Activated CD8-positive, alpha-beta T cell treated with anti-CD3 and anti-CD28 coated beads for 36 hours (primary cell): Measurements from ENCODE around the gene ADM2. TPM values are rescaled to one million over a fixed set of nuclear protein-coding genes. Genes with fewer than 3 reads are reported as not detected.
"Not testable (repeated sequence)": the region's sequence is repeated elsewhere in the genome, so short reads cannot be mapped to it uniquely, and the experiment has no call there.

ENCODE experiments used
- ATAC-seq: fragments of 200-7000 bp; cut with Tn5 transposase; one replicate; pipeline ENCODE4 v1.10.0; 2021; ENCODE audit warnings: mild to moderate bottlenecking, moderate library complexity
- CTCF ChIA-PET: fragments of 350-600 bp; sonication (Branson Sonifier 250); formaldehyde crosslinking; loops from one replicate; lab custom pipeline; 2021; ENCODE audit warnings: antibody characterized with exemption; lab: Charles Lee
- POLR2A ChIA-PET: fragments of 350-600 bp; sonication (Branson Sonifier 250); formaldehyde crosslinking; loops from one replicate; lab custom pipeline; 2021; ENCODE audit warnings: antibody characterized with exemption; lab: Charles Lee
- DNase-seq: peaks from one replicate; pipeline ENCODE4 v3.0.0-alpha.2; 2020
- H3K27ac Mint-ChIP-seq: one replicate; pipeline ENCODE4 v1.8.0; 2021; ENCODE audit warnings: mild to moderate bottlenecking, mixed read lengths
- H3K27me3 Mint-ChIP-seq: one replicate; pipeline ENCODE4 v1.8.0; 2021; ENCODE audit warnings: mixed read lengths
- H3K36me3 Mint-ChIP-seq: one replicate; pipeline ENCODE4 v1.8.0; 2021; ENCODE audit warnings: low read depth, mixed read lengths
- H3K4me1 Mint-ChIP-seq: one replicate; pipeline ENCODE4 v1.8.0; 2021; ENCODE audit warnings: low read depth, mixed read lengths
- H3K4me3 Mint-ChIP-seq: one replicate; pipeline ENCODE4 v1.8.0; 2021; ENCODE audit warnings: mild to moderate bottlenecking, moderate library complexity, mixed read lengths
- H3K9me3 Mint-ChIP-seq: one replicate; pipeline ENCODE4 v1.8.0; 2021; ENCODE audit warnings: mixed read lengths
- CTCF ChIP-seq: fragments of 200-600 bp; IDR thresholded peaks from one replicate; pipeline ENCODE4 v1.8.0; 2022; ENCODE audit warnings: antibody characterized with exemption, mild to moderate bottlenecking
- intact Hi-C: fragments of 100-400 bp; cut with micrococcal nuclease; formaldehyde crosslinking; loops from one replicate; pipeline ENCODE4 v1.10.0; 2022
- total RNA-seq, 2 experiments: library from RNA; stranded (reverse); gene quantifications; one replicate each; pipeline ENCODE4 v1.2.3, GENCODE V29; 2021

The ADM2 gene
- total RNA-seq, 2 experiments from 2014 or later, result 5.5 to 6.8 TPM

- ATAC-seq (peak; percentile 51), DNase-seq (peak; percentile 93)
- H3K27ac Mint-ChIP-seq, result peak overlapping the region; percentile 98
- peak overlapping the region; percentile 89 for H3K4me3 Mint-ChIP-seq
- peaks cover 20% of the 10 kb centered on the region for H3K36me3 Mint-ChIP-seq
- TF ChIP-seq CTCF, result no peak
- H3K9me3 Mint-ChIP-seq, result no peaks in the 10 kb centered on the region
- POLR2A ChIA-PET, result interaction anchor here (0.6 to 2.9 kb wide), 10 partner anchors 9 to 91 kb away, joined by 3 to 20 read pairs (median 6); partner anchors contain the start of genes KLHDC7B, LMF2 and NCAPH2
- CTCF ChIA-PET, result interaction anchor here (1.3 to 1.7 kb wide), 2 partner anchors 17 to 90 kb away, joined by 6 to 7 read pairs; no protein-coding TSS in a partner anchor
- intact Hi-C loops, result no loop called here
- H3K4me1 Mint-ChIP-seq, result peaks cover 36% of the 10 kb centered on the region
- H3K27me3 Mint-ChIP-seq, result no peaks in the 10 kb centered on the region
Observed at GRCh38 chr22:50530877-50531545, 49.7 kb downstream of the ADM2 start.

- ATAC-seq, result peak; percentile 38
- H3K27me3 Mint-ChIP-seq, result no peaks in the 10 kb centered on the region
- TF ChIP-seq CTCF, result no peak
- intact Hi-C loops, result no loop called here
- H3K27ac Mint-ChIP-seq, result peak overlapping the region; percentile 98
- H3K4me3 Mint-ChIP-seq, result peak overlapping the region; percentile 89
- no peaks in the 10 kb centered on the region for H3K9me3 Mint-ChIP-seq
- DNase-seq, result peak; percentile 85
- ChIA-PET POLR2A (interaction anchor here (0.9 to 2.9 kb wide), 11 partner anchors 9 to 90 kb away, joined by 3 to 20 read pairs (median 5); partner anchors contain the start of genes KLHDC7B, LMF2 and NCAPH2), CTCF (interaction anchor here (1.3 to 1.7 kb wide), 2 partner anchors 16 to 90 kb away, joined by 6 to 7 read pairs; no protein-coding TSS in a partner anchor)
- H3K36me3 Mint-ChIP-seq, result peaks cover 20% of the 10 kb centered on the region
- H3K4me1 Mint-ChIP-seq, result peaks cover 36% of the 10 kb centered on the region
Observed at GRCh38 chr22:50531546-50531961, 50.2 kb downstream of the ADM2 start.

DNA sequence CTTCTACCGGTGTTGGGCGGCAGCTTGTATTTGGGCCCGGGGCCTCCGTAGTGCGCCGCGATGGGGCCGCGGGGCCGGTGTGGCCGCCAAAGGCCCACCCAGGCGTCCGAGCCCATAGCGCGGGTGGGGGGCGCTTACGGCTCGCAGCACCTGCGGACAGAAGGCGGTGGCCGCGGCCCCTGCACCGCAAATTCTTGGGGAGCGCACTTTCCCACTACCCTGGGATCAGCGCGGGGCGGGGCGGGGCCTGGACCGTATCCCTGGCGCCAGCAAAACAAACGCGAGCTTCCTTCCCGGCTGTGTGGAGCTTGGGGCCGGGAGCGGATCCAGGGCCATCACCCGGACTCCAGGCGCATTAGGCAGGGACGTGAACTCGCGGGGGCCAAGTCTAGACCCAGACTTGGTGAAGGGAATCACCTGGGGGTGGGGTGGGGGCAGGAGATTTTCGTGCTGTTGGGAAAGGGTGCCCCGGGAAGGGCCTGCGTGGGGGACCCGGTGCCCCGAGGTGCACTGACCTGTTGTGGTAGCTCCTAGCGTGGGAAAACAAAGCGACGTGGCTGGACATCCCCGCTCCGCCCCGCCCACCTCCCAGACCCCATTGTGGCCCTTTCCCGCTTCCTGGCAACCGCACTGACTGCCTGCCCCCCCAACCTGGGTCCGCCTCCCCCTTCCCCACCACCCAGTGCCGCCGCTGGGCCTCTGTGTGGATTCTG, 50.8 kb downstream of the ADM2 start:
- ChIA-PET CTCF (interaction anchor here (1.3 to 1.7 kb wide), 3 partner anchors 13 to 89 kb away, joined by 6 to 7 read pairs (median 6); partner anchors contain the start of gene KLHDC7B), POLR2A (interaction anchor here (0.9 to 2.9 kb wide), 11 partner anchors 8 to 90 kb away, joined by 3 to 20 read pairs (median 5); partner anchors contain the start of genes KLHDC7B, LMF2 and NCAPH2)
- no peak for TF ChIP-seq CTCF
- ATAC-seq, result no peak
- H3K36me3 Mint-ChIP-seq, result peaks cover 18% of the 10 kb centered on the region
- H3K4me3 Mint-ChIP-seq, result peak overlapping the region; percentile 89
- H3K27me3 Mint-ChIP-seq, result no peaks in the 10 kb centered on the region
- peaks cover 32% of the 10 kb centered on the region for H3K4me1 Mint-ChIP-seq
- peak overlapping the region; percentile 98 for H3K27ac Mint-ChIP-seq
- intact Hi-C loops, result no loop called here
- no peaks in the 10 kb centered on the region for H3K9me3 Mint-ChIP-seq
- no peak for DNase-seq

DNA sequence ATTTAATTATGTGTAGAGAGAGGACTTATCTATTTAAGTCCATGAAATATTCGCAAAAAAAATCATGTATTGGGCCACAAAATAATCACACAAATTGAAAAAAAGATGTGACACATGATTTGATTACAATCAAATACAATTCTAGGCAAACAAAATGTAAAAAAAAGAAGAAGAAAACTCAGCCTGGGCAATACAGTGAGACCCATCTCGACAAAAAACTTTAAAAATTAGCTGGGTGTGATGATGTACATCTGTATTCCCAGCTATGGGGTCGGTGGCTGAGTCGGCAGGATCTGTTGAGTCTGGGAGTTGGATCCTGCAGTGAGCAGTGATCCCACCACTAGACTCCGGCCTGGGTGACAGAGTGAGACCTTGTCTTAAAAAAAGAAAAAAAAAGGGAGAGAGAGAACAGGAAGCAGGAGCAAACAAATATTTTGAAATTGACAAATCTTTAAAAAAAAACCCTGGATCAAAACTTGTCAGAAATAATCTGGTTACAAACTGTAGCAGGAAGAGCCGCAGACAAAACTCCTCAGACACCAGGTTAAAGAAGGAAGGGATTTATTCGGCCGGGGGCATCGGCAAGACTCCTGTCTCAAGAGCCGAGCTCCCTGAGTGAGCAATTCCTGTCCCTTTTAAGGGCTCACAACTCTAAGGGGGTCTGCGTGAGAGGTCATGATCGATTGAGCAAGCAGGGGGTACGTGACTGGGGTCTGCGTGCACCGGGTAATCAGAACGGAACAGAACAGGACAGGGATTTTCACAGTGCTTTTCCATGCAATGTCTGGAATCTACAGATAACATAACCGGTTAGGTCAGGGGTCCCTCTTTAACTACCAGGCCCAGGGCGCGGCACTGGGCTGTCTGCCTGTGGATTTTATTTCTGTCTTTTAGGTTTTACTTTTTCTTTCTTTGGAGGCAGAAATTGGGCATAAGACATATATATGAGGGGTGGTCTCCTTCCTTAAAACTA, 51.8 kb downstream of the ADM2 start:
- intact Hi-C loops, result no loop called here
- H3K27me3 Mint-ChIP-seq, result no peaks in the 10 kb centered on the region
- no peaks in the 10 kb centered on the region for H3K9me3 Mint-ChIP-seq
- peak overlapping the region; percentile 87 for H3K27ac Mint-ChIP-seq
- DNase-seq, result no peak
- ATAC-seq, result no peak
- H3K4me1 Mint-ChIP-seq, result peaks cover 29% of the 10 kb centered on the region
- H3K36me3 Mint-ChIP-seq, result peaks cover 9% of the 10 kb centered on the region
- ChIA-PET CTCF (interaction anchor here (1.4 to 3.3 kb wide), 2 partner anchors 8 to 12 kb away, joined by 6 to 19 read pairs; partner anchors contain the start of genes KLHDC7B and SCO2), POLR2A (interaction anchor here (0.9 to 2.9 kb wide), 6 partner anchors 7 to 88 kb away, joined by 3 to 20 read pairs (median 6); partner anchors contain the start of gene KLHDC7B)
- no peak for TF ChIP-seq CTCF
- H3K4me3 Mint-ChIP-seq, result peak overlapping the region; percentile 89

DNA sequence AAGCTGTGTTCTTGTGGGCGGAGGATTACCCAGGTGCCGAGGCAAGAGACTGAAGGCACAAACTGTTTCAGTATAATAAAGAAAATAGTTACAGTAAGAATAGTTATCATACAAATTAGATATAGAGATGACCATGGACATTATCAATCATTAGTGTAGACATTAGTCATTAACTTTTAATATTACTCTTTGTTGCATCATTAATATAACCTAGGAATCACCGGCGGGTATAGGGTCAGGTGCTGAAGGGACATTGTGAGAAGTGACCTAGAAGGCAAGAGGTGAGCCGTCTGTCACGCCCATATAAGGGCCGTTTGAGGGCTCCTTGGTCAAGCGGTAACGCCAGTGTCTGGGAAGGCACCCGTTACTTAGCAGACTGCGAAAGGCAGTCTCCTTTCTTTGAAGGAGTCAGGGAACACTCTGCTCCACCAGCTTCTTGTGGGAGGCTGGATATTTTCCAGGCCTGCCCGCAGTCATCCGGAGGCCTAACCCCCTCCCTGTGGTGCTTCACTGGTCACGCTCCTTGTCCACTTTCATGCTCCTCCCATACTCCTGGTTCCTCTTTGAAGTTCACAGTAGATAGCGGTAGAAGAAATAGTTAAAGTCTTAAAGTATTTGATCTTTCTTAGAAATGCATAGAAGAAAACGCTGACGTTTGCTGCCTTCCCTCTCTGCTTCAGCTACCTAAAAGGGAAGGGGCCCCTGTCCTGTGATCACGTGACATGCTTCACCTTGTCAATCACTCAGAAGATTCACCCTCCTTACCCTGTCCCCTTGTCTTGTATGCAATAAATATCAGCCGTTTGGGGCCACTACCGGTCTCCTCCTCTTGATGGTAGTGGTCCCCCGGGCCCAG, 52.7 kb downstream of the ADM2 start:
- Mint-ChIP-seq H3K4me1 (peaks cover 30% of the 10 kb centered on the region), H3K27ac (peak overlapping the region; percentile 87)
- H3K4me3 Mint-ChIP-seq, intact Hi-C loops, H3K9me3 Mint-ChIP-seq, ATAC-seq, H3K27me3 Mint-ChIP-seq, H3K36me3 Mint-ChIP-seq: not testable (repeated sequence)
- POLR2A ChIA-PET, result interaction anchor here (0.9 kb wide), 1 partner anchor 87 kb away, joined by 3 read pairs; no protein-coding TSS in a partner anchor
- DNase-seq, result peak; percentile 20
- CTCF ChIA-PET, result interaction anchor here (1.3 to 3.3 kb wide), 3 partner anchors 9 to 11 kb away, joined by 3 to 19 read pairs (median 6); partner anchors contain the start of genes KLHDC7B and SCO2
